Measurements from ENCODE around the gene ATP2A3.
"Not testable (repeated sequence)": the region's sequence is repeated elsewhere in the genome, so short reads cannot be mapped to it uniquely, and the experiment has no call there.

ATP2A3 gene

DNA sequence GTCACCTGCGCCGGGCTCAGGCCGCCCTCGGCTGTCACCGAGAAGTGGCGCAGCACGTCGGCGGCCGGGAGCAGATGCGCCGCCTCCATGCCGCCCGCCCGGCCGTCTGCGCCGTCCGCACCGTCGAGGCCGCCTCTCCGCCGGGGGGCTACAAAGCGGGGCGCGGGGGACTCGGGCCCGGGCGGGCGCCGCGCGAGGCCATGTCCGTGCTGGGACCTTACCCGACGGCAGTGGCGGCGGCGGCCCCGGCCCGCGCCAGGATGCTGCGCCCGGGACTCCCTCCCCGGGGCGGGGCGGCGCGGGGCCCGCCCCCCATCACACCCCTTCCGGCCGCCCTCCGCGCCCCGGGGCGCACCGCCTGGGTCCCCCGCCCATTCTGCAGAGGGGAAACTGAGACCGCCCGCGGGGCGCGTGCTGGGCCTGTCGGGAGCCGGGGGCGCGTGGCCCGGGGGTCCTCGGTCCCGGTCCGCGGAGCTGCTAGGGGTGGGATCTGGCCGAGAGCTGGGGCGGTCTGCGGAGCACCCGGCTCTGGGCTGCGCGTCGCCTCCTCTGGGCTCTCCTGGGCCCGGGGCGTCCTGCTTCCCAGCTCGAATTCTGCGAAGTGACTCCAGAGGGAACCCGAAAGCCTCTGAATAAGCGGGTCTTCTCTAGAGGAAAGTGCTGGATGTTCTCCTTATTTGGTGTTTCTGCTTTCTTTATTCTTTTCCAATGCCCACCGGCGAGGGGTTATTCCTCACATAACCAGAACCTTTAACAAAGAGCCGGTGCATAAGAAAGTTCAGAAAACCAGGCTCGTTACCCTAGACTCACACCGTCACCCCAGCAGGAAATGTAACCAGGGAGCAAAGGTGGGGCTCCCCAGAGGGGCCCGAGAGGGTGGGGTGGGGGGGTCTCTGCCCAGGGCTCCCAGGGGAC lies at the start of gene ATP2A3:
Gene ATP2A3 (minus strand): TSS at position 235 of the 915 bp plus-strand sequence. CDS start 146 bp downstream, at position 89.
- DNase-seq, result no peak

- no peak for DNase-seq
These were observed 46.5 kb upstream of the ATP2A3 start for GRCh38 chr17:4010754-4011153.

DNA sequence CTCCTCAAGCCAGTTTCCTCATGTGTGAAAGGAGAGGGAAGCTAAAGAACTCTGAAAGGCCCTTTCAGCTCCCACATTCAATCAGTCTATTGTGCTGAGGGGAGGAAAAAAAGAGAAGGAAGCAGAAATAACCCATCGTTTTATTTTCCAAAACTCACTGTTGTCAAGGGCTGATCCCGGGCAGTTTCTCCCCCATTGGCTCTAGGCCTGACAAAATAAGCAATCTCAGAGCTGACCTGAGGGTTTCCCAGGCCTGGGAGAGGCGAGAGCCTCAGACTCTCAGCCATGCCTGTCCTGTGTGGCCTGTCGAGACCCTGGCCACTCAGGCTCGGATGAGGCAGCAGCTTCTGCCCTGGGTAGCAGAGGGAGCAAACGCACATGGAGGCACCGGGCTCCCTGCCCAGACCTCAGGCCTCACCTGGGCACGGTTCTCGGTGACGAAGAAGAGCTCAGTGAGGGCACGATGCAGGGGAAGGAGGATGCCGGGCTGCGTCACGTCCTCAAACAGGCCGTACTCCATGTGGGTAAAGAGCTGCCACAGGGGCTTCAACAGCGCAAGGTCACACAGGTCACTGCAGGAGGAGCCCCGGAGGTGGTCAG lies 45.0 kb upstream of the ATP2A3 start:
- DNase-seq, result no peak

DNA sequence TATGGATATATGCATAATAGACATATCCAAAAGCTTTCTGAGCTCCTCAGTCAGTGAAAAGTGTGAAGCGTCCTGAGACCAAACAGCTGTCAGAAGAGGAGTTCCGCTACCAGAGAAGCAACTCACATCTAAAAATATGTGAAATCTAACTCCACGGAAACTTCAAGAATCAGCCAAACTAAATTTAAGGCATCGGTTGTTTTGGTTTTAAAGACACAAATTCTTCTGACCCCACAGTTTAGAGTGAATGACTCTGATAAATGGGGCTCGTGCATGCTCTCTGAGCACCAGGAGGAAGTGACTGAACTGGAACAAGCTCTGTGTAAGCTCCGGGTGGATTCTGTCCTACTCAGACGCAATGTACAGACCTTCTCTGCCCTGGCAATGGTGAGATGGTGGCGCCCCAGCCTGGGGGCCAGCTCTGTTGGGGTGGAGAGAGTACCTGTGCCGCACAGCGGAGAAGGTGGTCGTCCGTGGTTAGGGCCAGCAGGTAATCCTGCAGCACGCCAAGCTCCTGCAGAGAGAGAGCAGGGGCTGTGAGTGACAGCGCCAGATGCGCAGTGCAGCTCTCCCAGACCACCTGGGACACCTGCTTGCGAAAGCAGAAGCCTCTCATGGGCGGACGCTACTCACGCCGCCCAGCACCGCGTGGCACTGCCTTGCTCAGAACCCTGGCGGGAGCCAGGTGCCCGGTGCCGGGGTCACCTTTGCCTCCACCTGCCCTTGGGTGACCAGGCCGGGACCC lies 44.4 kb upstream of the ATP2A3 start:
- DNase-seq, result no peak

DNA sequence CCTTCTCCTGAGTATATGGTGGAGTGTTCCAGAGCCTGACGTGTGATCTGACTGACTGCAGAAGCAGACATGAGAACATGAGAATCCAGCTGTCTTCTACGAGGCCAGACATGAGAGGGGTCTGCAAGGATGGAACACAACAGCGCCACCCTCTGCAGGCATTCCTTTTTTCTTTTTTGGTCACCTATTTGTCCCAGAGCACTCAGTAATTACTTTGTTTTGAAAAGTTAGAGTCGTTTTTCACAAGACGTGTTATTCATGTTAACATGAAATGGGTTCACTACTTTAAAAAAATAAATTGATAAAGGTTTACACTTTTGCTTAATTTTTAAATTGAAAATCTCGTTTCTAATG lies 43.8 kb upstream of the ATP2A3 start:
- DNase-seq, result no peak

DNA sequence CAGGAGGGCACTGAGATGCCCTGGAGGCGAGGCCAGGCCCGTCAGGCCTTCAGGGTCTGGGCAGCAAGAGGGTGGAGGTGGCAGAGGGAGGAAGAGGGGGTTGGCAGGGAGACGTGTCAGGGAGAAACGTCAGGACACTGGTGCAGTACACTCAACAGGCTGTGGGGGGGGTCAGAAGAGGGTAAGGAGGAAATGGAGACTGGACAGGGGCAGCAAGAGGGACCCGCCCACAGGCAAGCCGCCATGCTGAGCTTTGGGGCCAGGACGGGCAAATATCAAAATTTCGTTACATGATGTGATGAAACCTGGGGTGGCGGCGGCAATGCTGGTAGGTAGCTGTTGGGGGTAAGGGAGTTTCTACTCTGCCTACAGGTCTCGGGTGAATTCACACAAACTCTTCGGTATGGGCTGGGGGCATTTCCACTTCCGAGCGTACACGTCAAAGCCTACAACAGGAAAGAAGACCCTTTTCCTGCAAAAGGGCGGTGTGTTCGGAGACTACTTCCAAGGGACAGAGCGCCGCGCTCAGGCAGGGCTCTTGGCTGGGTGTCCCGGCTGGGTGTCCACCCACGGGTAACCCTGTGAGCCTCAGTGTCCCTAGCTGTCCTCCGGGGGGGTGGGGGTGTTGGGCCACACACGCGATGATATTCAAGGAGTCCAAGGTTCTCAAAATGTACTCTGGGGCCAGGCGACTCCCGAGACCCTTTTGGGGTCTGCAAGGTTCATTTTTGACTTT lies 43.3 kb upstream of the ATP2A3 start:
- no peak for DNase-seq

GRCh38 chr17:4006745-4007211 lies 42.5 kb upstream of the ATP2A3 start:
- DNase-seq, result no peak

GRCh38 chr17:4006165-4006589 lies 41.9 kb upstream of the ATP2A3 start:
- DNase-seq, result no peak

DNA sequence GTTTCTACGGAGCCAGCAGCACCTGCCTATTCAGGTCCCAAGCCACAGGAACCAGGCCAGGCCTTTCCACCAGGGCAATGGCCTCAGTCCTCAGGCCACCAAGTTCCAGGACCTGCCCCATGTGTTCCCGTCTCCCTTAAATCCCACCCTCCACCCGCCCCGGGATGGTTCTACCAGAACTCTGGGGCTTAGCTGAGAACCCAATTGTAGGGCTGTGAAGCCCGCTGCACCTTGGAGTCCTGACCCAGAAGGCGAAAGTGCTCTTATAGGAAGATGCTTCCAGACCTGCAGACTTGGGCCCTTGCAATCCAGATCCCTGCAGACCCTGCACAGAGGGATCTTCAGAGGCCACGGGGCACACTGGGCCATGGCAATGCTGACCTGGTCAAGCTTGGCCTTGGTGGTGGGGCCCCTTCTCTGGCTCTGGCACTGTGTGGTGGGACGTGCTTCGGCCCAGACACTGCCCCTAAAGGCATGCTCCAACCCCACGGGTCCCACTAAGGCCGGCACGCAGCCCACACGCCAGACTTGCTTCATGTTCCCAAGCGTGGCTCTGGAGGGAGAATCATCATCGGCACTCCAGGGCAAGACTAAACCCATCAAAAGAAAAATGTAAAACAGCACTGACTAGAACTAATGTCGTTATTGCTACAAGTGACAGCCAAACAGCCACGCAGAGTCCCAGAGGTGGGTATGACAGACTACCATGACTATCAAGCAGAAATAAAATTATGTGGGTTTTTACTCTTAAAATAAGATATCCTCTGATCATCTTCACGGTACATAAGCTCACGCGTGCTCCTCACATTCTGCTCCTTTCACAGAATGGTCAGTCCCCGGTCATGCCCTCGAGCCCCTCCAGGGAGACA lies 41.3 kb upstream of the ATP2A3 start:
- DNase-seq, result no peak

DNA sequence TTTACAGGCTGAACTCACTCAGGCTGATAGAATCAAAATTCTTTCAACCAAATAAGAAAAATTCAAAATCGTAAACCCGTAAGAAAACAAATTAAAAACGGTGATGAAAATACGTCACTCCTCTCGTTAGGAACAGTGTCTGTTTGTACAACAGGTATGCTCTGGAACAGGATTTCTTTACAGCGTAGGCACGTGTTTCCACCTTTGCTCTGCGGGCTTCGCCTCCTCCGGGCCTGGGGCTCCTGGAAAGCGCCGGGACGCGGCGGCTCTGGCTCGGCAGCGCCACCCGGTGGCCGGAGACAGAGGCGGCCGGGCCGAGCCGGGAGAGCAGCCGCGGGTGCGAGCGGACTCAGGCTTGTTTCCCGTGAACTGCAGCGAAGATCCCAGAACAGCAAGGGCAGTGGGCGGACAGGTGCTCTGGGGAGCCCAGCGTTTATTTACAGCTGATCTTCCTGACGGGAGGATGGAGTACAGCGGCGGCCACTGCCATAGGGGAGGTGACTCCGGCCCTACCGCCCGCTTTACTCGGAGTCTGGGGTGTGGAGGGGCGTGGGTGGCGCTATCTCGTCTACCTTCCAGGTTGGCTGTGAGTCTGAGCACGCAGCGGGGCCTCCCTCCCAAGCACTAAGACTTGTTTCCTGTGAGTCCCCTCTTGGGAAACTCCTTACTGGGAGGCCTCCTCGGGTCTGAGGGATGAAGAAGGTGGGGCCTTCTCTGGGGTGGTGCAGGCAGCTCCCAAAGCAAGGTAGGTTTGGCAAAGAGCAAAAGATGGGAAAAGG lies 40.5 kb upstream of the ATP2A3 start:
- DNase-seq, result no peak

GRCh38 chr17:4003501-4004421 lies 39.5 kb upstream of the ATP2A3 start:
- no peak for DNase-seq

DNA sequence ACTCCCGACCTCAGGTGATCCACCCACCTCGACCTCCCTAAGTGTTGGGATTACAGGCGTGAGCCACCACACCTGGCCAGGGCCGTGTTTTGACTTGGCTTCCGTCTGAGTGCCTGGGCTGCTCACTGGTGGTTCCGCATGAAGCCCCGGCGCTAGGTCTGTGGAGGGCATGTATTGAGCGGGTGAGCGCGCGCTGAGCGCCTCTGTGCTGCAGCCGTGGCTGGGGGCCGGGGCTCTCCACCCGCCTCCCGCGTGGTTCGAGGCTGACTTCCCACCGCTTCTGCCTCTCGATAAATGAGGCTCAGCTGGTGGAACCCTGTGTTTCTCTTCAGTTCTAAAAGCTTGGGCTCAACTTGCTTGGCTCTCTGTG lies 38.9 kb upstream of the ATP2A3 start:
- DNase-seq, result no peak

DNA sequence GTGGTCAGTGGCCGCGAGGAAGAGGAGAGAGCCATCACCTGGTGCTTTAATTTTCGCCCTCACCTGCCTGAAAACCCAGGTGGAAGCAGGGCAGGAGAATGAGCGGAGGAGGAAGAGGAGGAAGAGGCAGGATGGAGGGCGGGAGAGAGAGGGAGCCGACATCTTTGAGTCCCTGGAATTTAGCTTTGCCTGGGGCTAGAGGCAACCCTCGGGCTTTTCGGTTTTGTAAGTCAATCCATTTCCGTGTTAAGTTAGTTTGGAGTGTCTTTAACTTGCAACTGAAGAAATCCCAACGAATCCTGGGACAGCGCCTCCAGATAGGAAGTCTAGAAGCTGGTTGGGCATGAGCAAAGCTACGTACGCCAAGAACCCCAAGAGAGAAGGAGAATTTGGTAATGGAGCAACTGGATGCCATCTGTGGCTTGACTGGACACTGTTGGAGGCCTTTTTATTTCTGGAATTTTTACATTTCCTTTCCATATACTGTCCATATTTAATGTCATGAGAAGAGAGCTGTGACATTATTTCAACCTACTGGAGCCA lies 36.9 kb upstream of the ATP2A3 start:
- no peak for DNase-seq

GRCh38 chr17:3998436-3998835 lies 34.2 kb upstream of the ATP2A3 start:
- DNase-seq, result no peak

- no peak for DNase-seq
These were observed 30.8 kb upstream of the ATP2A3 start for GRCh38 chr17:3995067-3995466.

DNA sequence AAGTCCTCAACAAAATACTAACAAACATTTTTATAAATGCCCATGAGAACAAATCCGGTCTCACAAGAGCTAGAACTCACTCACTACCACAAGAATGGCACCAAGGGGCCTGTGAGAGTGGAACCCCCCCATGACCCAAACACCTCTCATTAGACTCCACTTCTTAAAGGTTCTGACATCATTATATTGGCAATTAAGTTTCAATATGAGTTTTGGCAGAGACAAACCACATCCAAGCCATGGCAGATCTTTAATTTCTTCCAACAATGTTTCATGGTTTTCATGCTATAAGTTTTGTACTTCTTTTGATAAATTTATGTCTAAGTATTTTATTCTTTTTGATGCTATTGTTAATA lies 30.0 kb upstream of the ATP2A3 start:
- no peak for DNase-seq

DNA sequence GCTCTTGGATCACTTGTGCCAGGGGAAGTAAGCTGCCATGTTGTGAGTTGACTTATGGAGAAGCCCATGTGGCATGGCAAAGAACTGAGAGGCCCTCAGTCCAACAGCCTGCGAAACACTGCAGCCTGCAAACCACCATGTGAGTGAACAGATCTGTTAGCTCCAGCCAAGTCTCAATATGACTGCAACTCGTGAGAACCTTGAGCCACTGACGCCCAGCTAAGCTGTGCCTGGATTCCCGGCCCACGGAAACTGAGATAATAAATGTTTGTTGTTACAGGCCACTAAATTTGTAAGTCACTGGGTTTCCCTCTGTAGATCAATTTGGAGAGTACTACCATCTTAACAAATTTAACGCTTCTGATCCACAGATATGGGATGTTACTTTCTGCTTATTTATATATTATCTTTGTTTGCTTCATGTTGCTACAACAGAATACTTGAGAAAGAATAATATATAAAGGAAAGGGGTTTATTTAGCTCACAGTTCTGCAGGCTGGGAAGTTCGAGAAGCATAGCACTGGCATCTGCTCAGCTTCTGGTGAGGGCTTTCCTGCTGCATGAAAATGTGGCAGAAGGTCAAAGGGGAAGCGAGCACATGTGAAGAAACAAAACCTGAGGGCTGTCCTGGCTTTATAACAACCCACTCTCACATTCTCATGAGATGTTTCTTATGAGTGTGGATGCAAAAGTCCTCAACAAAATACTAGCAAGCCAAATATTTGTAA lies 29.4 kb upstream of the ATP2A3 start:
- DNase-seq, result no peak

GRCh38 chr17:3992370-3992769 lies 28.1 kb upstream of the ATP2A3 start:
- DNase-seq, result no peak

DNA sequence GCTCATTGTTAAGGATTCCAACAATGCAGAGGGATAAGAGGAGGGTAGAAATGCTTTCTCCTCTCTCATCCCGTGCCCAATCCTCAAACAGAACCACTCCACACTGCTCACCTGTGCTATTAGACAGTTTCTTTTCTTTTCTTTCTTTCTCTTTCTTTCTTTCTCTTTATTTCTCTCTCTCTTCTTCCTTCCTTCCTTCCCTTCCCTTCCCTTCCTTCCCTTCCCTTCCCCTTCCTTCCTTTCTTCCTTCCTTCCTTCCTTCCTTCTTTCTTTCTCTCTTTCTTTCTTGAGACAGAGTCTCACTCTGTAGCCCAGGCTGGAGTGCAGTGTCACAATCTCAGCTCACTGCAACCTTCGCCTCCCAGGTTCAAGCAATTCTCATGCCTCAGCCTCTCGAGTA lies 27.5 kb upstream of the ATP2A3 start:
- DNase-seq, result not testable (repeated sequence)
